SU-DHL-6 (cell line): ENCODE measurements around the gene PDCD10.

Experiments
- H2AFZ ChIP-seq: fragments of 200-600 bp; sonication (generic); 2 replicates; pipeline ENCODE4 v1.6.1; 2014; ENCODE audit warnings: low read depth, mild to moderate bottlenecking, moderate library complexity, mixed read lengths, antibody characterized with exemption, low read length; ENCODE audit not compliant: severe bottlenecking
- H3F3A ChIP-seq: fragments of 200-600 bp; shearing (Covaris generic); 2 replicates; pipeline ENCODE4 v1.6.0; 2016; ENCODE audit warnings: antibody characterized with exemption, mild to moderate bottlenecking; ENCODE audit not compliant: insufficient read depth
- H3K27ac ChIP-seq: fragments of 200-600 bp; sonication (generic); 2 replicates; pipeline ENCODE4 v1.5.1; 2016; ENCODE audit warnings: low read depth, mild to moderate bottlenecking, low read length, moderate library complexity, mixed read lengths
- H3K27me3 ChIP-seq: fragments of 200-600 bp; sonication (generic), shearing (Covaris generic); 2 replicates; pipeline ENCODE4 v1.6.0; 2014; ENCODE audit warnings: mild to moderate bottlenecking, low read length
- H3K36me3 ChIP-seq: fragments of 200-600 bp; sonication (generic); 2 replicates; pipeline ENCODE4 v1.6.1; 2014; ENCODE audit warnings: mild to moderate bottlenecking, low read length, mixed read lengths
- H3K4me2 ChIP-seq: fragments of 300-600, 200-600 bp; shearing (Covaris generic), sonication (generic); 2 replicates; pipeline ENCODE4 v1.6.0; 2014; ENCODE audit warnings: low read length, low read depth, mild to moderate bottlenecking; ENCODE audit not compliant: poor library complexity, severe bottlenecking
- H3K4me3 ChIP-seq: fragments of 200-600 bp; sonication (generic); 2 replicates; pipeline ENCODE4 v1.5.1; 2014; ENCODE audit warnings: antibody characterized with exemption, low read length, mild to moderate bottlenecking, mixed read lengths; ENCODE audit not compliant: insufficient read depth, poor library complexity, severe bottlenecking
- H3K79me2 ChIP-seq: fragments of 200-600 bp; sonication (generic); 2 replicates; pipeline ENCODE4 v1.6.1; 2014; ENCODE audit warnings: mild to moderate bottlenecking, low read length, moderate library complexity; ENCODE audit not compliant: insufficient read depth
- H3K9ac ChIP-seq: fragments of 200-600 bp; sonication (generic); 2 replicates; pipeline ENCODE4 v1.7.0; 2014; ENCODE audit warnings: mild to moderate bottlenecking, low read length
- H3K9me2 ChIP-seq: fragments of 200-600 bp; sonication (generic); replicated peaks from 2 replicates; pipeline ENCODE4 v1.6.1; 2014; ENCODE audit warnings: low read length; ENCODE audit not compliant: insufficient read depth
- H3K9me3 ChIP-seq: fragments of 200-600 bp; sonication (generic); 2 replicates; pipeline ENCODE4 v1.6.1; 2014; ENCODE audit warnings: low read length, mixed read lengths; ENCODE audit not compliant: insufficient read depth
- H4K20me1 ChIP-seq: fragments of 200-600 bp; sonication (generic); 2 replicates; pipeline ENCODE4 v1.6.1; 2014; ENCODE audit warnings: low read depth, mild to moderate bottlenecking, antibody characterized with exemption, low read length, moderate library complexity, mixed read lengths
- EZH2phosphoT487 ChIP-seq: fragments of 200-600 bp; sonication (generic), shearing (Covaris generic); conservative IDR thresholded peaks from 2 replicates; pipeline ENCODE4 v1.6.1; 2018; ENCODE audit warnings: mild to moderate bottlenecking, antibody characterized with exemption, low read length, moderate library complexity, mixed read lengths
- TF ChIP-seq, protein P1 (sequence below): fragments of 200-600 bp; sonication (generic); IDR thresholded peaks from one replicate; pipeline ENCODE4 v1.5.1; 2017; ENCODE audit warnings: antibody characterized with exemption, mild to moderate bottlenecking, low read length, moderate library complexity; ENCODE audit not compliant: insufficient read depth, poor library complexity, severe bottlenecking

PDCD10 gene

DNA sequence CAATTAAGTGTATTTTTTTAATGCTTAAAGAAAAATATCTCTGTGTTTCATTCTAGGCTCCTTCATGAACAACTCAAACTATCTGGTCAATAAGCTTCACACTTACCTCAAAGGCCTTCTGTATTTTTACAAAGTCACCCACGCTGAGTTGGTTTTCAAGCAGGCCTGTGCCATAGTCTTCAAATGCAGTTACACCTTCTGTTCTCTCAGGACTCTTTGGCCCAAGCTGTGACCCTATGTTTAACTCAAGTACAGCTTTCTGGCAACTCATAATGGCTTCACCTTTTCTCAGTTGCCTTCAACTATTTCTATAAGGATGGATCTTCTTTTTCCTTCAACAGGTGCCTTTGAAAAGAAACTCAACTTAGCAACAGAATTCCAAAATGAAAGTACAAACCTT, 81.5 kb downstream of the PDCD10 start:
- H3K27me3 ChIP-seq, result no peaks in the 10 kb centered on the region
- no peak overlapping the region for H3K4me2 ChIP-seq
- no peaks in the 10 kb centered on the region for H4K20me1 ChIP-seq
- H3K4me3 ChIP-seq, result no peak overlapping the region
- no peaks in the 10 kb centered on the region for H3K9me3 ChIP-seq
- TF ChIP-seq EZH2phosphoT487, result no peak
- TF ChIP-seq, protein P1, sequence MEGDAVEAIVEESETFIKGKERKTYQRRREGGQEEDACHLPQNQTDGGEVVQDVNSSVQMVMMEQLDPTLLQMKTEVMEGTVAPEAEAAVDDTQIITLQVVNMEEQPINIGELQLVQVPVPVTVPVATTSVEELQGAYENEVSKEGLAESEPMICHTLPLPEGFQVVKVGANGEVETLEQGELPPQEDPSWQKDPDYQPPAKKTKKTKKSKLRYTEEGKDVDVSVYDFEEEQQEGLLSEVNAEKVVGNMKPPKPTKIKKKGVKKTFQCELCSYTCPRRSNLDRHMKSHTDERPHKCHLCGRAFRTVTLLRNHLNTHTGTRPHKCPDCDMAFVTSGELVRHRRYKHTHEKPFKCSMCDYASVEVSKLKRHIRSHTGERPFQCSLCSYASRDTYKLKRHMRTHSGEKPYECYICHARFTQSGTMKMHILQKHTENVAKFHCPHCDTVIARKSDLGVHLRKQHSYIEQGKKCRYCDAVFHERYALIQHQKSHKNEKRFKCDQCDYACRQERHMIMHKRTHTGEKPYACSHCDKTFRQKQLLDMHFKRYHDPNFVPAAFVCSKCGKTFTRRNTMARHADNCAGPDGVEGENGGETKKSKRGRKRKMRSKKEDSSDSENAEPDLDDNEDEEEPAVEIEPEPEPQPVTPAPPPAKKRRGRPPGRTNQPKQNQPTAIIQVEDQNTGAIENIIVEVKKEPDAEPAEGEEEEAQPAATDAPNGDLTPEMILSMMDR, result no peak
- no peaks in the 10 kb centered on the region for H3F3A ChIP-seq
- no peak overlapping the region for H3K27ac ChIP-seq
- H3K9ac ChIP-seq, result no peak overlapping the region
- no peaks in the 10 kb centered on the region for H3K9me2 ChIP-seq
- no peak overlapping the region for H2AFZ ChIP-seq
- H3K79me2 ChIP-seq, result no peaks in the 10 kb centered on the region
- H3K36me3 ChIP-seq, result no peaks in the 10 kb centered on the region

DNA sequence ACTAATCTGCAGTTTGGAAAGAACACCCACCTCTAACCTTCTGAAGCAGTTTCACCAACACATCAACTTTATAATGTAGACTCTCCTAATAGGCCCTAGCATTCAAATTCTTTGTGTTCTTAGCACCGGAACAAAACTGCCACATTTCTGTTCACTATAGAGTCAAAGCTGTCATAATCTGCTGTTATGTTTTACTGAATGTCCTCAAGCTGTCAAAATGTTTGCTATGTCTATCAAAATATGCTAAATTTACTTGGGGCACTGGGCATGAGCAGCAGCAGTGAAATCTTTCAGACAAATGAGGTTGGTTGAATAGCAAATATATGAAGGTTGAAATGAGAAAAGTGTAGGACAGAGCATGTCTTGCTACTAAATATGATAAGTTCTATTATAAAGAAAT, 82.9 kb downstream of the PDCD10 start:
- H3K9me3 ChIP-seq, result no peaks in the 10 kb centered on the region
- no peaks in the 10 kb centered on the region for H3K27me3 ChIP-seq
- H4K20me1 ChIP-seq, result no peaks in the 10 kb centered on the region
- H3K9ac ChIP-seq, result no peak overlapping the region
- no peak overlapping the region for H3K4me2 ChIP-seq
- no peak overlapping the region for H3K4me3 ChIP-seq
- no peaks in the 10 kb centered on the region for H3F3A ChIP-seq
- TF ChIP-seq, protein P1, result no peak
- no peak for TF ChIP-seq EZH2phosphoT487
- H3K36me3 ChIP-seq, result no peaks in the 10 kb centered on the region
- H3K9me2 ChIP-seq, result no peaks in the 10 kb centered on the region
- no peak overlapping the region for H3K27ac ChIP-seq
- no peaks in the 10 kb centered on the region for H3K79me2 ChIP-seq
- H2AFZ ChIP-seq, result no peak overlapping the region

DNA sequence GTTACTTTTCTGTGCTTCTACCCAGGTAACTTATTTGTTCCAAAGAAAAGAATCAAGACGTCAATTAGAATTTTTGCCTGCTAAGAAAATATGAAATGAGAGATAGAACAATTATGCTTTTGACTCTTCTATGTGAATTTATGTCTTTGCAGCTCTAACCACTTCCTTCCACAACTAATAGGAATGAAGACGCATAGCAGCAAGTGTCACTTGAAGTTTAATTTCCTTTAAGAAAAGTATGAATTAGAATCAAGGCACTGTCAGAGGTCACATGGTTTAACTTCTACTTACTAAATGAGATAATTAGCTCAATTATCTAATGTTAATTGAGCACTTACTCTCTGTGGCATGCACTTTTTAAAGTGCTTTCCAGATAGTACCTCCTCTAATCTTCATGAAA, 84.2 kb downstream of the PDCD10 start:
- Histone ChIP-seq H3F3A (no peaks in the 10 kb centered on the region), H4K20me1 (no peaks in the 10 kb centered on the region), H3K9me3 (no peaks in the 10 kb centered on the region), H3K4me2 (no peak overlapping the region), H3K4me3 (no peak overlapping the region), H3K9me2 (no peaks in the 10 kb centered on the region), H3K9ac (no peak overlapping the region), H3K27me3 (no peaks in the 10 kb centered on the region), H3K79me2 (no peaks in the 10 kb centered on the region), H3K36me3 (no peaks in the 10 kb centered on the region), H2AFZ (no peak overlapping the region), H3K27ac (no peak overlapping the region)
- TF ChIP-seq, protein P1, result no peak
- TF ChIP-seq EZH2phosphoT487, result no peak

DNA sequence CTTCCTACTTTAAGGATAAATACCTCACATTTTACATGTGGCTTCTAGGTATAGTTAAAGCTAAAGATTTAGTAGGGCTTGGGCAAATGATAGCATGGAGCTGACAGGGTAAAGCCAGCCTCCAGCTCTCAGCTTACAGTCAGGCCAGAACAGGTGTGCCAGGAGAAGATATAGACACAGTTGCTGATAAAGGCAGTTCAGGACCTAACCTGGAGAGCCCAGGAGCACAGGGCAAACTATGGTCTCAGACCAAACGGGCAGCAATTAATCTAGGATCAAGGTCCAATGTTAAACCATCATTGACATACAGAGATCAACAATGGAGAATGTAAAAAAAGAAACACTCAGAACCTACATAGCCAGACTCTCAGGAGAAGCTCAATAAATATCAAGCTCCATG, 84.9 kb downstream of the PDCD10 start:
- Histone ChIP-seq H2AFZ (no peak overlapping the region), H3K27me3 (no peaks in the 10 kb centered on the region), H3K27ac (no peak overlapping the region), H3F3A (no peaks in the 10 kb centered on the region), H4K20me1 (no peaks in the 10 kb centered on the region), H3K9me2 (no peaks in the 10 kb centered on the region), H3K4me3 (no peak overlapping the region), H3K9ac (no peak overlapping the region), H3K36me3 (no peaks in the 10 kb centered on the region), H3K9me3 (no peaks in the 10 kb centered on the region), H3K79me2 (no peaks in the 10 kb centered on the region), H3K4me2 (no peak overlapping the region)
- no peak for TF ChIP-seq EZH2phosphoT487
- TF ChIP-seq, protein P1, result no peak
